ENCODE measurements around the gene SBDS. TPM values are rescaled to one million over a fixed set of nuclear protein-coding genes. Genes with fewer than 3 reads are reported as not detected.
A peak's percentile ranks its signal among the peaks of the same experiment; 100 is the strongest.

Gene SBDS
- total and polyA plus RNA-seq, 8 donors, result 82.6 to 109 (median 87.6) TPM

DNA sequence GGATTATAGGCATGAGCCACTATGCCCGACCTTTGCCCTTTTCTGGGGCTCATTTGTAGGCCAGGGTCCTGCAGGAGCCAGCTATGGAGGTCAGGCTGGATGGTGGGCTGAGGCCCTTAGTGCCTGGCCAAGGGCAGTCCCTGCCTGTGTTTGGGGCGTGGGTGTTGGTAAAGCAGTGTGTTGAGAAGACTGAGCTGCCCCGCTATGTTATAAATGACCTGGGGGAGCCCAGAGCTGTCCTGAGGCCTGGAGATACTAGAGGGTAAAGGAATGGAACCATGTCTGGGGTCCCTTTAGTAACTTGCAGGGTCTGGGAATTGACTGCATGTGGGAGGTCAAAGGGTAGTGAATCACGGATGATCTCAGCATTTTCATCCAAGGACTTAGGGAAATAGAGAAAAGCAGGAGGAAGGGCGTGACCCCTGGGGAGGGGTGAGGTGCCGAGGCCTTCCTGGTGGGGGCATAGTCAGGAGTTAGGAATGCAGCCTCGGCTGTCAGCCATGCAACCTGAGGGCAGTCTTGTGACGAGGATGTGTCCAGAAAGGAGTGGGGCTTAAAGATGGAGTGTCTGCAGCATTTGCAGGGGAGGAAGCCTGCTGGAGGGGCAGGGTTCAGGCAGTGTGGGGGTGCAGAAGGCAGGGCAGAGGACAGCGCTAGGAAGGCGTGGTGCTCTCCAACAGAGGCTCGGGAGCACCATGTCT is 42.9 kb downstream of the SBDS start:
- ATAC-seq, result peak; percentile 70

GRCh38 chr7:66950763-66951162 is 44.6 kb downstream of the SBDS start:
- DNase-seq, result no peak
- no peak for ATAC-seq
- Histone ChIP-seq H3K9me3 (no peaks in the 10 kb centered on the region), H3K36me3 (peaks cover 0 to 100% of the 10 kb centered on the region in 2 donors), H3K4me3 (no peak overlapping the region), H3K27me3 (no peaks in the 10 kb centered on the region), H3K4me1 (peaks cover 0 to 7% of the 10 kb centered on the region in 2 donors), H3K27ac (no peak overlapping the region)
- intact Hi-C loops (cut with DNase I), result no loop called here
- TF ChIP-seq, protein P1, sequence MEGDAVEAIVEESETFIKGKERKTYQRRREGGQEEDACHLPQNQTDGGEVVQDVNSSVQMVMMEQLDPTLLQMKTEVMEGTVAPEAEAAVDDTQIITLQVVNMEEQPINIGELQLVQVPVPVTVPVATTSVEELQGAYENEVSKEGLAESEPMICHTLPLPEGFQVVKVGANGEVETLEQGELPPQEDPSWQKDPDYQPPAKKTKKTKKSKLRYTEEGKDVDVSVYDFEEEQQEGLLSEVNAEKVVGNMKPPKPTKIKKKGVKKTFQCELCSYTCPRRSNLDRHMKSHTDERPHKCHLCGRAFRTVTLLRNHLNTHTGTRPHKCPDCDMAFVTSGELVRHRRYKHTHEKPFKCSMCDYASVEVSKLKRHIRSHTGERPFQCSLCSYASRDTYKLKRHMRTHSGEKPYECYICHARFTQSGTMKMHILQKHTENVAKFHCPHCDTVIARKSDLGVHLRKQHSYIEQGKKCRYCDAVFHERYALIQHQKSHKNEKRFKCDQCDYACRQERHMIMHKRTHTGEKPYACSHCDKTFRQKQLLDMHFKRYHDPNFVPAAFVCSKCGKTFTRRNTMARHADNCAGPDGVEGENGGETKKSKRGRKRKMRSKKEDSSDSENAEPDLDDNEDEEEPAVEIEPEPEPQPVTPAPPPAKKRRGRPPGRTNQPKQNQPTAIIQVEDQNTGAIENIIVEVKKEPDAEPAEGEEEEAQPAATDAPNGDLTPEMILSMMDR (IDR thresholded peaks at IDR 0.05), result no peak

More for the DNA sequence above, 42.9 kb downstream of the SBDS start:
- H3K9me3 ChIP-seq, result no peaks in the 10 kb centered on the region
- H3K27me3 ChIP-seq, result no peaks in the 10 kb centered on the region
- peaks cover 0 to 7% of the 10 kb centered on the region in 2 donors for H3K4me1 ChIP-seq
- DNase-seq, result no peak
- TF ChIP-seq, protein P1 (IDR thresholded peaks at IDR 0.05), result no peak
- peaks cover 0 to 100% of the 10 kb centered on the region in 2 donors for H3K36me3 ChIP-seq
- H3K4me3 ChIP-seq, result no peak overlapping the region
- no peak overlapping the region for H3K27ac ChIP-seq
- intact Hi-C loops (cut with DNase I), result no loop called here

DNA sequence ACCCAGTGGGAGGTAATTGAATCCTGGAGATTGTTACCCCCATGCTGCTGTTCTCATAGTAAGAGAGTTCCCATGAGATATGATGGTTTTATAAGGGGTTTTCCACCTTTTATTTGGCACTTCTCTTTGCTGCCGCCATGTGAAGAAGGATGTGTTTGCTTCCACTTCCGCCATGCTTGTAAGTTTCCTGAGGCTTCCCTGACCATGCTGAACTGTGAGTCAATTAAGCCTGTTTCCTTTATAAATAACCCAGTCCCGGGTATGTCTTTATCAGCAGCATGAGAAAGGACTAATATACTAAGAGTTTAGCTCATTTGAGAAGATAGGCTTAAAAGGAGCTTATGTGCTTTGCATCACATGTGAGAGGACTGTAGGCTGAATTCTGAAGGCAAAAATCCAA is 45.1 kb downstream of the SBDS start:
- intact Hi-C loops (cut with DNase I), result no loop called here
- Histone ChIP-seq H3K9me3 (no peaks in the 10 kb centered on the region), H3K27ac (no peak overlapping the region), H3K4me3 (no peak overlapping the region), H3K36me3 (peaks cover 0 to 100% of the 10 kb centered on the region in 2 donors), H3K4me1 (peaks cover 0 to 7% of the 10 kb centered on the region in 2 donors), H3K27me3 (no peaks in the 10 kb centered on the region)
- TF ChIP-seq, protein P1 (IDR thresholded peaks at IDR 0.05), result no peak
- DNase-seq (no peak), ATAC-seq (no peak)

- H3K27ac ChIP-seq, result no peak overlapping the region
- peaks cover 0 to 7% of the 10 kb centered on the region in 2 donors for H3K4me1 ChIP-seq
- DNase-seq, result no peak
- H3K4me3 ChIP-seq, result no peak overlapping the region
- intact Hi-C loops (cut with DNase I), result no loop called here
- TF ChIP-seq, protein P1 (IDR thresholded peaks at IDR 0.05), result no peak
- H3K36me3 ChIP-seq, result peaks cover 0 to 100% of the 10 kb centered on the region in 2 donors
- no peaks in the 10 kb centered on the region for H3K27me3 ChIP-seq
- H3K9me3 ChIP-seq, result no peaks in the 10 kb centered on the region
- no peak for ATAC-seq
Measured at GRCh38 chr7:66948480-66949109, 46.8 kb downstream of the SBDS start.

DNA sequence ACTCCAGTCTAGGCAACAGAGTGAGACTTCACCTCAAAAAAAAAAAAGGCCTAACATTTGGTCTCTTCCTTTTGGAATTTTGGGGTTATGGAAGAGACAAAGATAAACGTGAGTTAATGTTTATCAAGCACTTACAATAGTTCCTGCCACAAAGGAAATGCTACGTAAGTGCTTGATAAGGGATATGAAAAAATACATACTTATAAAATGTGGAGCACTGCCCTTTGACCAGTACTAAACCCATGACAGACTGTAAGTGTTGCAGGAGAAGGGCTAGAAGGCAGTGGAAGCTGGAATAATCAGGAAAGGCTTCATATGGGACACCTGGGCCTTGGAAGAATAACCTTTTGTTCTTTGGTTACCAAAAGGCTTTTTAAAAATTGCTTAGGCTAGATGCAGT is 48.8 kb downstream of the SBDS start:
- H3K27me3 ChIP-seq, result no peaks in the 10 kb centered on the region
- no peak for DNase-seq
- H3K27ac ChIP-seq, result no peak overlapping the region
- H3K9me3 ChIP-seq, result no peaks in the 10 kb centered on the region
- intact Hi-C loops (cut with DNase I), result no loop called here
- no peak overlapping the region for H3K4me3 ChIP-seq
- H3K36me3 ChIP-seq, result peaks cover 0 to 100% of the 10 kb centered on the region in 2 donors
- H3K4me1 ChIP-seq, result no peaks in the 10 kb centered on the region
- ATAC-seq, result peak; percentile 91
- TF ChIP-seq, protein P1 (IDR thresholded peaks at IDR 0.05), result no peak
